Astrocyte (in vitro differentiated cells and primary cell): ENCODE data around the gene FTH1. TPM values are rescaled to one million over a fixed set of nuclear protein-coding genes. Genes with fewer than 3 reads are reported as not detected.

ENCODE experiments used
- DNase-seq: peaks from one replicate; pipeline ENCODE4 v3.0.0-alpha.2; 2010; ENCODE audit warnings: low read depth
- FAIRE-seq: peaks from 2 replicates; lab custom pipeline; 2011; peaks lifted over from hg19 to GRCh38; lab: Jason Lieb, UNC
- H2AFZ ChIP-seq: 2 replicates; pipeline ENCODE4 v1.6.0; 2012; ENCODE audit warnings: low read depth, low read length, inconsistent platforms
- H3K27ac ChIP-seq: 2 replicates; pipeline ENCODE4 v1.5.1; 2011; ENCODE audit warnings: low read depth, low read length, inconsistent platforms
- H3K27me3 ChIP-seq: 2 replicates; pipeline ENCODE4 v1.6.0; 2011; ENCODE audit warnings: low read length, inconsistent platforms; ENCODE audit not compliant: insufficient read depth
- H3K36me3 ChIP-seq: 2 replicates; pipeline ENCODE4 v1.5.1; 2011; ENCODE audit warnings: low read length, inconsistent platforms; ENCODE audit not compliant: insufficient read depth
- H3K4me1 ChIP-seq: 2 replicates; pipeline ENCODE4 v1.5.1; 2011; ENCODE audit warnings: low read length, inconsistent platforms; ENCODE audit not compliant: insufficient read depth
- H3K4me2 ChIP-seq: 2 replicates; pipeline ENCODE4 v1.6.0; 2012; ENCODE audit warnings: low read length, inconsistent platforms
- H3K4me3 ChIP-seq: 2 replicates; pipeline ENCODE4 v1.5.1; 2011; ENCODE audit warnings: low read depth, mild to moderate bottlenecking, low read length, inconsistent platforms; ENCODE audit not compliant: insufficient read depth
- H3K79me2 ChIP-seq: 2 replicates; pipeline ENCODE4 v1.6.0; 2012; ENCODE audit warnings: mild to moderate bottlenecking, low read length, inconsistent platforms; ENCODE audit not compliant: insufficient read depth
- H3K9ac ChIP-seq: 2 replicates; pipeline ENCODE4 v1.6.0; 2012; ENCODE audit warnings: mild to moderate bottlenecking, low read length, inconsistent platforms
- H3K9me3 ChIP-seq: 2 replicates; pipeline ENCODE4 v1.5.1; 2012; ENCODE audit warnings: low read depth, mild to moderate bottlenecking, low read length, inconsistent platforms; ENCODE audit not compliant: insufficient read depth
- H4K20me1 ChIP-seq: 2 replicates; pipeline ENCODE4 v1.6.0; 2012; ENCODE audit warnings: low read length, inconsistent platforms; ENCODE audit not compliant: insufficient read depth
- H3K27ac Mint-ChIP-seq: one replicate; pipeline ENCODE4 v1.8.0; 2021; ENCODE audit warnings: mild to moderate bottlenecking, mixed read lengths; ENCODE audit not compliant: unreplicated experiment
- H3K27me3 Mint-ChIP-seq: one replicate; pipeline ENCODE4 v1.8.0; 2021; ENCODE audit warnings: low read depth, mixed read lengths; ENCODE audit not compliant: unreplicated experiment
- H3K36me3 Mint-ChIP-seq: one replicate; pipeline ENCODE4 v1.8.0; 2021; ENCODE audit warnings: low read depth, mixed read lengths; ENCODE audit not compliant: unreplicated experiment
- H3K4me1 Mint-ChIP-seq: one replicate; pipeline ENCODE4 v1.8.0; 2021; ENCODE audit warnings: low read depth, mixed read lengths; ENCODE audit not compliant: unreplicated experiment
- H3K4me3 Mint-ChIP-seq: one replicate; pipeline ENCODE4 v1.8.0; 2021; ENCODE audit warnings: mild to moderate bottlenecking, moderate library complexity, mixed read lengths; ENCODE audit not compliant: unreplicated experiment
- H3K9me3 Mint-ChIP-seq: one replicate; pipeline ENCODE4 v1.8.0; 2021; ENCODE audit warnings: mild to moderate bottlenecking, mixed read lengths; ENCODE audit not compliant: unreplicated experiment
- EZH2 ChIP-seq: IDR thresholded peaks from 2 replicates; pipeline ENCODE4 v1.6.1; 2012; ENCODE audit warnings: mild to moderate bottlenecking, low read length, inconsistent platforms; ENCODE audit not compliant: insufficient read depth
- total RNA-seq: library from RNA; stranded (reverse); gene quantifications from 2 replicates; pipeline ENCODE4 v1.2.1, GENCODE V29; 2021
- TF ChIP-seq, protein P1 (sequence below): IDR thresholded peaks from 2 replicates; pipeline ENCODE4 v1.5.1; 2011; ENCODE audit warnings: low read depth, mild to moderate bottlenecking, inconsistent platforms, low read length, moderate library complexity; ENCODE audit not compliant: insufficient read depth

Gene FTH1
- total RNA-seq, 1 donor from 2014 or later, result 2,092 TPM

DNA sequence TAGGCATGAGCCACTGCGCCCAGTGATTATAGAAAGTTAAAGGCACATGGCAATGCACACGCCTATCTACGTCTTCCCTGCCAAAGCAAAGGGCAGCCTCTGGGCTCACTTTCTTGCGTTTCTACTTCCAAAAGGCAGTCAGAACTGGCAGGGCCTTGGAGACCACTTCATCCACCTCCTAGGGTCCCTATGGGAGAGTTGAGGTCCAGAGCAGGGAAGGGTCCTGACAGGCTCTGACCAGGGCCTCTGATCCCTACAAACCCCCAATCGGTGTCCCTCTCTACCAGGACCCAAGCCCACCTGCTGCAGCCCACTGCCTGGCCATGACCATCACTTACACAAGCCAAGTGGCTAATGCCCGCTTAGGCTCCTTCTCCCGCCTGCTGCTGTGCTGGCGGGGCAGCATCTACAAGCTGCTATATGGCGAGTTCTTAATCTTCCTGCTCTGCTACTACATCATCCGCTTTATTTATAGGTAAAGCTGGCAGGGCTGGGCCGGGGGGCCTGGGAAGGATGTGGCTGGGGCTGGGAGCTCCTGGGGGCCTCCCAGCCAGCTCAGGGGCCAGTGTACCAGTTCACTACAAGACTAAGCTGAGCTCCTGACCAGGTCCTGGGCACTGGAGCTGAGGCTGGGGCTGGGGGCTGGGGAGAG lies 15.8 kb downstream of the FTH1 start:
- Mint-ChIP-seq H3K27ac (no peak overlapping the region), H3K9me3 (no peaks in the 10 kb centered on the region), H3K36me3 (no peaks in the 10 kb centered on the region), H3K4me3 (no peak overlapping the region), H3K4me1 (peaks cover 8% of the 10 kb centered on the region), H3K27me3 (peaks cover 20% of the 10 kb centered on the region)
- Histone ChIP-seq H3K36me3 (no peaks in the 10 kb centered on the region), H3K9ac (no peak overlapping the region), H4K20me1 (no peaks in the 10 kb centered on the region), H3K9me3 (no peaks in the 10 kb centered on the region), H3K4me1 (peaks cover 9% of the 10 kb centered on the region), H3K4me2 (no peak overlapping the region), H2AFZ (no peak overlapping the region), H3K79me2 (no peaks in the 10 kb centered on the region), H3K4me3 (no peak overlapping the region), H3K27me3 (peaks cover 5% of the 10 kb centered on the region), H3K27ac (no peak overlapping the region)
- FAIRE-seq (no peak), DNase-seq (no peak)
- TF ChIP-seq, protein P1, sequence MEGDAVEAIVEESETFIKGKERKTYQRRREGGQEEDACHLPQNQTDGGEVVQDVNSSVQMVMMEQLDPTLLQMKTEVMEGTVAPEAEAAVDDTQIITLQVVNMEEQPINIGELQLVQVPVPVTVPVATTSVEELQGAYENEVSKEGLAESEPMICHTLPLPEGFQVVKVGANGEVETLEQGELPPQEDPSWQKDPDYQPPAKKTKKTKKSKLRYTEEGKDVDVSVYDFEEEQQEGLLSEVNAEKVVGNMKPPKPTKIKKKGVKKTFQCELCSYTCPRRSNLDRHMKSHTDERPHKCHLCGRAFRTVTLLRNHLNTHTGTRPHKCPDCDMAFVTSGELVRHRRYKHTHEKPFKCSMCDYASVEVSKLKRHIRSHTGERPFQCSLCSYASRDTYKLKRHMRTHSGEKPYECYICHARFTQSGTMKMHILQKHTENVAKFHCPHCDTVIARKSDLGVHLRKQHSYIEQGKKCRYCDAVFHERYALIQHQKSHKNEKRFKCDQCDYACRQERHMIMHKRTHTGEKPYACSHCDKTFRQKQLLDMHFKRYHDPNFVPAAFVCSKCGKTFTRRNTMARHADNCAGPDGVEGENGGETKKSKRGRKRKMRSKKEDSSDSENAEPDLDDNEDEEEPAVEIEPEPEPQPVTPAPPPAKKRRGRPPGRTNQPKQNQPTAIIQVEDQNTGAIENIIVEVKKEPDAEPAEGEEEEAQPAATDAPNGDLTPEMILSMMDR, result no peak
- TF ChIP-seq EZH2, result no peak

DNA sequence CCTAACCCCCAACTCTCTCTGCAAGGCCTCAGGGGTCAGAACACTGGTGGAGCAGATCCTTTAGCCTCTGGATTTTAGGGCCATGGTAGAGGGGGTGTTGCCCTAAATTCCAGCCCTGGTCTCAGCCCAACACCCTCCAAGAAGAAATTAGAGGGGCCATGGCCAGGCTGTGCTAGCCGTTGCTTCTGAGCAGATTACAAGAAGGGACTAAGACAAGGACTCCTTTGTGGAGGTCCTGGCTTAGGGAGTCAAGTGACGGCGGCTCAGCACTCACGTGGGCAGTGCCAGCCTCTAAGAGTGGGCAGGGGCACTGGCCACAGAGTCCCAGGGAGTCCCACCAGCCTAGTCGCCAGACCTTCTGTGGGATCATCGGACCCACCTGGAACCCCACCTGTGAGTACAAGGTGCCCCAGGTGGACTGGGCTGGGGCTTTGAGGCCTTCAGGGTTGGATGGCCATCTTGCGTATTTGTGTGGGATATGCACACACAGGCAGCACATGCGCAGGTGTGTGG lies 17.3 kb downstream of the FTH1 start, which contains the start of gene BEST1:
Gene BEST1, plus strand, starts transcription at position 317 of the 513 bp plus-strand sequence. CDS start 1,456 bp downstream, outside the sequence.
- Histone ChIP-seq H3K9me3 (no peaks in the 10 kb centered on the region), H4K20me1 (no peaks in the 10 kb centered on the region), H3K27ac (no peak within 1 kb of the TSS), H2AFZ (no peak within 1 kb of the TSS), H3K4me3 (no peak within 1 kb of the TSS), H3K27me3 (no peaks in the 10 kb centered on the region), H3K4me2 (no peak within 1 kb of the TSS), H3K4me1 (peaks cover 4% of the 10 kb centered on the region), H3K79me2 (no peaks in the 10 kb centered on the region), H3K9ac (no peak within 1 kb of the TSS), H3K36me3 (no peaks in the 10 kb centered on the region)
- peaks cover 8% of the 10 kb centered on the region for H3K4me1 Mint-ChIP-seq
- H3K27ac Mint-ChIP-seq, result peak within 1 kb of the TSS; percentile 94
- FAIRE-seq (no peak), DNase-seq (no peak)
- no peaks in the 10 kb centered on the region for H3K9me3 Mint-ChIP-seq
- TF ChIP-seq, protein P1, result no peak
- TF ChIP-seq EZH2, result no peak
- peaks cover 17% of the 10 kb centered on the region for H3K27me3 Mint-ChIP-seq
- peak within 1 kb of the TSS; percentile 40 for H3K4me3 Mint-ChIP-seq
- H3K36me3 Mint-ChIP-seq, result no peaks in the 10 kb centered on the region
